SJCRH30 (cell line): ENCODE data around the gene NUAK1. TPM values are rescaled to one million over a fixed set of nuclear protein-coding genes. Genes with fewer than 3 reads are reported as not detected.

Experiments used
- DNase-seq, 2 experiments: peaks; one replicate each; pipeline ENCODE4 v3.0.0-alpha.2; 2015 to 2020
- H3K27ac ChIP-seq: fragments of 250-450 bp; sonication (Bioruptor Pico); 2 replicates; pipeline ENCODE4 v1.5.1; 2020; ENCODE audit warnings: mild to moderate bottlenecking, moderate library complexity
- H3K27me3 ChIP-seq: fragments of 250-450 bp; sonication (Bioruptor Pico); 2 replicates; pipeline ENCODE4 v1.5.1; 2020; ENCODE audit warnings: mild to moderate bottlenecking, moderate library complexity
- H3K36me3 ChIP-seq: fragments of 250-450 bp; sonication (Bioruptor Pico); 2 replicates; pipeline ENCODE4 v1.5.1; 2020; ENCODE audit warnings: mild to moderate bottlenecking, moderate library complexity
- H3K4me1 ChIP-seq: fragments of 250-450 bp; sonication (Bioruptor Pico); 2 replicates; pipeline ENCODE4 v1.5.1; 2020; ENCODE audit warnings: mild to moderate bottlenecking, moderate library complexity
- H3K4me3 ChIP-seq: fragments of 250-450 bp; sonication (Bioruptor Pico); 2 replicates; pipeline ENCODE4 v1.5.1; 2020; ENCODE audit warnings: mild to moderate bottlenecking, moderate library complexity
- H3K9me3 ChIP-seq: fragments of 250-450 bp; sonication (Bioruptor Pico); replicated peaks from 2 replicates; pipeline ENCODE4 v1.5.1; 2020; ENCODE audit warnings: mild to moderate bottlenecking, moderate library complexity
- total RNA-seq: library from RNA; depleted of rRNA; stranded (reverse); fragments of >200 nt; shearing (Covaris generic); gene quantifications from 2 replicates; pipeline ENCODE4 v1.2.3, GENCODE V29; 2014

NUAK1 gene
- total RNA-seq, 1 experiment from 2014 or later = 4.4 TPM

- H3K36me3 ChIP-seq = peaks cover 34% of the 10 kb centered on the region
- H3K4me3 ChIP-seq = no peak overlapping the region
- H3K27ac ChIP-seq = no peak overlapping the region
- no peaks in the 10 kb centered on the region for H3K9me3 ChIP-seq
- no peaks in the 10 kb centered on the region for H3K27me3 ChIP-seq
- no peak for DNase-seq
- H3K4me1 ChIP-seq = peaks cover 3% of the 10 kb centered on the region; the same call in 1 of the 2 replicates
Observed at GRCh38 chr12:106066051-106066705, 72.6 kb downstream of the NUAK1 start.

GRCh38 chr12:106065506-106065905 is 73.2 kb downstream of the NUAK1 start:
- H3K4me3 ChIP-seq = no peak overlapping the region
- no peak overlapping the region for H3K27ac ChIP-seq
- peaks cover 34% of the 10 kb centered on the region for H3K36me3 ChIP-seq
- no peaks in the 10 kb centered on the region for H3K27me3 ChIP-seq
- DNase-seq = no peak
- H3K9me3 ChIP-seq = no peaks in the 10 kb centered on the region
- H3K4me1 ChIP-seq = peaks cover 3% of the 10 kb centered on the region; the same call in 1 of the 2 replicates

- H3K27ac ChIP-seq = no peak overlapping the region
- H3K36me3 ChIP-seq = peaks cover 27% of the 10 kb centered on the region
Observed at GRCh38 chr12:106064721-106065021, 74.1 kb downstream of the NUAK1 start.

GRCh38 chr12:106063826-106064720 is 74.7 kb downstream of the NUAK1 start:
- Histone ChIP-seq H3K27me3 (no peaks in the 10 kb centered on the region), H3K36me3 (peaks cover 24% of the 10 kb centered on the region), H3K4me3 (no peak overlapping the region), H3K9me3 (no peaks in the 10 kb centered on the region), H3K4me1 (peaks cover 3% of the 10 kb centered on the region; the same call in 1 of the 2 replicates), H3K27ac (no peak overlapping the region)
- peak in 1 of 2 experiments; percentile 33 for DNase-seq

More at GRCh38 chr12:106064721-106065021, 74.1 kb downstream of the NUAK1 start:
- Histone ChIP-seq H3K4me3 (no peak overlapping the region), H3K4me1 (peaks cover 3% of the 10 kb centered on the region; the same call in 1 of the 2 replicates), H3K27me3 (no peaks in the 10 kb centered on the region), H3K9me3 (no peaks in the 10 kb centered on the region)
- no peak for DNase-seq

GRCh38 chr12:106062693-106063092 is 76.1 kb downstream of the NUAK1 start:
- peaks cover 16% of the 10 kb centered on the region for H3K36me3 ChIP-seq
- no peak overlapping the region for H3K4me3 ChIP-seq
- H3K27ac ChIP-seq = no peak overlapping the region
- peaks cover 3% of the 10 kb centered on the region; the same call in 1 of the 2 replicates for H3K4me1 ChIP-seq
- DNase-seq = no peak
- H3K27me3 ChIP-seq = no peaks in the 10 kb centered on the region
- no peaks in the 10 kb centered on the region for H3K9me3 ChIP-seq

- no peak overlapping the region for H3K4me3 ChIP-seq
- no peak overlapping the region for H3K27ac ChIP-seq
- no peaks in the 10 kb centered on the region for H3K4me1 ChIP-seq
- H3K27me3 ChIP-seq = no peaks in the 10 kb centered on the region
- DNase-seq = peak in 1 of 2 experiments; percentile 19
- H3K9me3 ChIP-seq = peaks cover 10% of the 10 kb centered on the region; the same call in 1 of the 2 replicates
- no peaks in the 10 kb centered on the region for H3K36me3 ChIP-seq
Observed at GRCh38 chr12:106058256-106059182, 80.2 kb downstream of the NUAK1 start.

GRCh38 chr12:106054049-106054448 is 84.7 kb downstream of the NUAK1 start:
- no peak for DNase-seq
- H3K4me3 ChIP-seq = no peak overlapping the region
- H3K36me3 ChIP-seq = no peaks in the 10 kb centered on the region
- no peak overlapping the region for H3K27ac ChIP-seq
- peaks cover 3% of the 10 kb centered on the region; the same call in 1 of the 2 replicates for H3K4me1 ChIP-seq
- H3K27me3 ChIP-seq = no peaks in the 10 kb centered on the region
- H3K9me3 ChIP-seq = peaks cover 10% of the 10 kb centered on the region; the same call in 1 of the 2 replicates

- Histone ChIP-seq H3K27me3 (no peaks in the 10 kb centered on the region), H3K4me1 (peaks cover 3% of the 10 kb centered on the region; the same call in 1 of the 2 replicates), H3K36me3 (no peaks in the 10 kb centered on the region), H3K9me3 (peaks cover 10% of the 10 kb centered on the region; the same call in 1 of the 2 replicates), H3K27ac (no peak overlapping the region), H3K4me3 (no peak overlapping the region)
- no peak for DNase-seq
Observed at GRCh38 chr12:106051853-106052531, 86.8 kb downstream of the NUAK1 start.

GRCh38 chr12:106049546-106049945 is 89.2 kb downstream of the NUAK1 start:
- H3K27ac ChIP-seq = no peak overlapping the region
- no peak overlapping the region for H3K4me3 ChIP-seq
- H3K27me3 ChIP-seq = no peaks in the 10 kb centered on the region
- peaks cover under 1% of the 10 kb centered on the region; the same call in 1 of the 2 replicates for H3K9me3 ChIP-seq
- no peak for DNase-seq
- peaks cover 18% of the 10 kb centered on the region for H3K4me1 ChIP-seq
- H3K36me3 ChIP-seq = no peaks in the 10 kb centered on the region

- no peak overlapping the region for H3K27ac ChIP-seq
- DNase-seq = no peak
- H3K27me3 ChIP-seq = no peaks in the 10 kb centered on the region
- H3K36me3 ChIP-seq = no peaks in the 10 kb centered on the region
- H3K4me1 ChIP-seq = peaks cover 21% of the 10 kb centered on the region
- H3K4me3 ChIP-seq = no peak overlapping the region
- H3K9me3 ChIP-seq = no peaks in the 10 kb centered on the region
Observed at GRCh38 chr12:106049105-106049504, 89.6 kb downstream of the NUAK1 start.

GRCh38 chr12:106048676-106049075 is 90.1 kb downstream of the NUAK1 start:
- Histone ChIP-seq H3K4me3 (no peak overlapping the region), H3K9me3 (no peaks in the 10 kb centered on the region), H3K27me3 (no peaks in the 10 kb centered on the region), H3K4me1 (peaks cover 21% of the 10 kb centered on the region), H3K27ac (no peak overlapping the region), H3K36me3 (no peaks in the 10 kb centered on the region)
- no peak for DNase-seq

GRCh38 chr12:106048016-106048415 is 90.7 kb downstream of the NUAK1 start:
- Histone ChIP-seq H3K4me3 (no peak overlapping the region), H3K27me3 (no peaks in the 10 kb centered on the region), H3K27ac (no peak overlapping the region), H3K9me3 (no peaks in the 10 kb centered on the region), H3K4me1 (peaks cover 21% of the 10 kb centered on the region), H3K36me3 (no peaks in the 10 kb centered on the region)
- no peak for DNase-seq

GRCh38 chr12:106046947-106047346 is 91.8 kb downstream of the NUAK1 start:
- Histone ChIP-seq H3K4me3 (no peak overlapping the region), H3K36me3 (no peaks in the 10 kb centered on the region), H3K27ac (no peak overlapping the region), H3K27me3 (no peaks in the 10 kb centered on the region), H3K9me3 (no peaks in the 10 kb centered on the region), H3K4me1 (peaks cover 21% of the 10 kb centered on the region)
- DNase-seq = no peak

- H3K27me3 ChIP-seq = no peaks in the 10 kb centered on the region
- H3K27ac ChIP-seq = no peak overlapping the region
- H3K36me3 ChIP-seq = no peaks in the 10 kb centered on the region
- no peak for DNase-seq
- no peak overlapping the region for H3K4me3 ChIP-seq
- H3K9me3 ChIP-seq = no peaks in the 10 kb centered on the region
- peaks cover 18% of the 10 kb centered on the region for H3K4me1 ChIP-seq
Observed at GRCh38 chr12:106046301-106046846, 92.4 kb downstream of the NUAK1 start.
